H1 (cell line): ENCODE measurements around the gene CASP4. TPM values are rescaled to one million over a fixed set of nuclear protein-coding genes. Genes with fewer than 3 reads are reported as not detected.
A peak's percentile ranks its signal among the peaks of the same experiment; 100 is the strongest.

Source experiments
- CTCF ChIA-PET: fragments of 300-600 bp; sonication (Branson Sonifier 250); formaldehyde crosslinking; loops from one replicate; lab custom pipeline; 2021; ENCODE audit not compliant: partially characterized antibody; lab: Charles Lee
- POLR2A ChIA-PET: fragments of 300-600 bp; sonication (Branson Sonifier 250); formaldehyde crosslinking; loops from one replicate; lab custom pipeline; 2021; ENCODE audit warnings: inconsistent platforms; ENCODE audit not compliant: partially characterized antibody; lab: Charles Lee
- DNase-seq, 2 experiments: peaks; one replicate each; pipeline versions ENCODE4 v3.0.0 to v3.0.0-alpha.2; 2010 to 2022; ENCODE audit warnings: low spot score in 2 of 2, low read depth in 1 of 2, mixed read lengths in 1 of 2
- FAIRE-seq: peaks from 2 replicates; lab custom pipeline; 2011; peaks lifted over from hg19 to GRCh38; lab: Jason Lieb, UNC
- H2AFZ ChIP-seq: 2 replicates; pipeline ENCODE4 v1.8.1; 2012; ENCODE audit warnings: low read length, inconsistent platforms
- H2AK5ac ChIP-seq: 2 replicates; pipeline ENCODE4 v1.6.1; 2013; ENCODE audit warnings: low read depth, low read length
- H2BK120ac ChIP-seq: replicated peaks from 2 replicates; pipeline ENCODE3; 2013; ENCODE audit warnings: low read depth, low read length, inconsistent platforms
- H2BK12ac ChIP-seq: 2 replicates; pipeline ENCODE4 v1.6.1; 2013; ENCODE audit warnings: low read depth, low read length
- H2BK15ac ChIP-seq: 2 replicates; pipeline ENCODE4 v1.6.1; 2013; ENCODE audit warnings: low read length
- H2BK20ac ChIP-seq: 2 replicates; pipeline ENCODE4 v1.6.1; 2013; ENCODE audit warnings: low read length
- H2BK5ac ChIP-seq: 2 replicates; pipeline ENCODE4 v1.6.1; 2013; ENCODE audit warnings: low read depth, low read length
- H3K14ac ChIP-seq: 2 replicates; pipeline ENCODE4 v1.6.1; 2013; ENCODE audit warnings: inconsistent platforms; ENCODE audit not compliant: insufficient read length
- H3K18ac ChIP-seq: 2 replicates; pipeline ENCODE4 v1.6.1; 2013; ENCODE audit warnings: low read length; ENCODE audit errors: extremely low read depth
- H3K23ac ChIP-seq: 2 replicates; pipeline ENCODE4 v1.6.1; 2013; ENCODE audit warnings: inconsistent platforms; ENCODE audit not compliant: insufficient read length
- H3K23me2 ChIP-seq: 2 replicates; pipeline ENCODE4 v1.6.1; 2013; ENCODE audit warnings: low read depth, low read length
- H3K27ac ChIP-seq: 2 replicates; pipeline ENCODE4 v1.6.1; 2011; ENCODE audit warnings: low read depth, low read length, inconsistent platforms
- H3K27me3 ChIP-seq, 4 experiments: replicated peaks in 1 of 4; 1 replicate in 1 of 4; 2 replicates in 3 of 4; pipeline versions ENCODE4 v1.6.1 to v1.8.1; 2011 to 2013; ENCODE audit warnings: low read length in 3 of 4, mild to moderate bottlenecking in 3 of 4, inconsistent platforms in 2 of 4, mixed read lengths in 2 of 4, moderate library complexity in 1 of 4; ENCODE audit not compliant: control insufficient read depth in 3 of 4, insufficient read depth in 3 of 4; ENCODE audit errors: extremely low read depth in 1 of 4
- H3K36me3 ChIP-seq, 4 experiments: 2 replicates each; pipeline versions ENCODE4 v1.6.1 to v1.8.1; 2011 to 2013; ENCODE audit warnings: mild to moderate bottlenecking in 4 of 4, low read length in 3 of 4, moderate library complexity in 2 of 4, control low read depth in 1 of 4, inconsistent platforms in 1 of 4; ENCODE audit not compliant: insufficient read depth in 4 of 4, control insufficient read depth in 2 of 4
- H3K4ac ChIP-seq: replicated peaks from 2 replicates; pipeline ENCODE3; 2013; ENCODE audit warnings: low read length, low read depth, mixed read lengths, inconsistent platforms; ENCODE audit not compliant: insufficient read length
- H3K4me1 ChIP-seq, 4 experiments: replicated peaks in 1 of 4; 1 replicate in 1 of 4; 2 replicates in 3 of 4; pipeline versions ENCODE4 v1.6.1 to v1.8.1; 2011 to 2013; ENCODE audit warnings: low read length in 3 of 4, inconsistent platforms in 2 of 4, mixed read lengths in 1 of 4; ENCODE audit not compliant: insufficient read depth in 4 of 4, control insufficient read depth in 3 of 4
- H3K4me2 ChIP-seq, 2 experiments: 2 replicates each; pipeline versions ENCODE4 v1.6.1 to v1.8.1; 2011 to 2013; ENCODE audit warnings: low read depth in 2 of 2, low read length in 2 of 2, control low read depth in 1 of 2, inconsistent platforms in 1 of 2, mild to moderate bottlenecking in 1 of 2; ENCODE audit not compliant: insufficient read depth in 1 of 2
- H3K4me3 ChIP-seq, 4 experiments: fragments of 200-600, 300-600 bp in 1 of 4; sonication (generic), shearing (Covaris generic), sonication (Bioruptor Twin) in 1 of 4; 2 replicates each; pipeline versions ENCODE4 v1.5.1 to v1.8.1; 2011 to 2016; ENCODE audit warnings: low read length in 4 of 4, low read depth in 3 of 4, control low read depth in 2 of 4, inconsistent platforms in 2 of 4, mild to moderate bottlenecking in 2 of 4, mixed read lengths in 1 of 4, moderate library complexity in 1 of 4; ENCODE audit not compliant: insufficient read depth in 2 of 4; ENCODE audit errors: extremely low read depth in 1 of 4
- H3K56ac ChIP-seq: replicated peaks from 2 replicates; pipeline ENCODE3; 2013; ENCODE audit warnings: low read depth, mild to moderate bottlenecking, mixed read lengths, low read length, inconsistent platforms; ENCODE audit not compliant: insufficient read length
- H3K79me1 ChIP-seq: 2 replicates; pipeline ENCODE4 v1.6.1; 2013; ENCODE audit warnings: low read depth, low read length, control low read depth
- H3K79me2 ChIP-seq, 2 experiments: 2 replicates each; pipeline versions ENCODE4 v1.6.1 to v1.8.1; 2012 to 2013; ENCODE audit warnings: low read length in 2 of 2, mild to moderate bottlenecking in 2 of 2, inconsistent platforms in 1 of 2; ENCODE audit not compliant: insufficient read depth in 2 of 2, control insufficient read depth in 1 of 2
- H3K9ac ChIP-seq, 4 experiments: replicated peaks in 1 of 4; 1 replicate in 1 of 4; 2 replicates in 3 of 4; pipeline versions ENCODE4 v1.6.1 to v1.8.1; 2011 to 2013; ENCODE audit warnings: low read depth in 3 of 4, low read length in 3 of 4, control low read depth in 2 of 4, mild to moderate bottlenecking in 2 of 4, moderate library complexity in 2 of 4, inconsistent platforms in 1 of 4; ENCODE audit errors: extremely low read depth in 1 of 4
- H3K9me3 ChIP-seq, 2 experiments: 2 replicates each; pipeline versions ENCODE4 v1.6.1 to v1.8.1; 2012 to 2013; ENCODE audit warnings: mild to moderate bottlenecking in 2 of 2, moderate library complexity in 2 of 2, control low read depth in 1 of 2, inconsistent platforms in 1 of 2, low read depth in 1 of 2, low read length in 1 of 2, mixed read lengths in 1 of 2; ENCODE audit not compliant: insufficient read depth in 2 of 2
- H4K20me1 ChIP-seq, 2 experiments: replicated peaks in 1 of 2; 2 replicates each; pipeline versions ENCODE3 to v1.8.1; 2011 to 2013; ENCODE audit warnings: inconsistent platforms in 2 of 2, low read length in 2 of 2, mild to moderate bottlenecking in 1 of 2; ENCODE audit not compliant: insufficient read depth in 2 of 2, control insufficient read depth in 1 of 2
- H4K5ac ChIP-seq: 2 replicates; pipeline ENCODE4 v1.6.1; 2013; ENCODE audit warnings: low read length, low read depth, mixed read lengths, inconsistent platforms; ENCODE audit not compliant: insufficient read length
- H4K8ac ChIP-seq: 2 replicates; pipeline ENCODE4 v1.8.0; 2013; ENCODE audit warnings: mild to moderate bottlenecking, moderate library complexity, low read length, inconsistent platforms; ENCODE audit not compliant: insufficient read depth; ENCODE audit errors: extremely low read depth
- H4K91ac ChIP-seq: replicated peaks from 2 replicates; pipeline ENCODE3; 2013; ENCODE audit warnings: low read length, mixed read lengths, inconsistent platforms; ENCODE audit not compliant: insufficient read length
- KDM1A ChIP-seq: fragments of 200-600, 300-600 bp; sonication (generic); IDR thresholded peaks from 2 replicates; pipeline ENCODE4 v1.7.1; 2016; ENCODE audit warnings: mild to moderate bottlenecking, low read length, borderline replicate concordance
- MAX ChIP-seq: IDR thresholded peaks from 2 replicates; pipeline ENCODE4 v1.6.1; 2012; ENCODE audit warnings: inconsistent platforms
- NANOG ChIP-seq: IDR thresholded peaks from 2 replicates; pipeline ENCODE4 v1.6.1; 2011; ENCODE audit warnings: low read length, low read depth, mild to moderate bottlenecking, inconsistent platforms; ENCODE audit not compliant: insufficient read depth, poor library complexity, severe bottlenecking
- PHF8 ChIP-seq: fragments of 200-600 bp; sonication (generic); conservative IDR thresholded peaks from 2 replicates; pipeline ENCODE4 v1.7.1; 2012; ENCODE audit warnings: low read depth, mild to moderate bottlenecking, inconsistent platforms, low read length, moderate library complexity
- RAD21 ChIP-seq, 2 experiments: IDR thresholded peaks in 1 of 2; conservative IDR thresholded peaks in 1 of 2; 2 replicates each; pipeline ENCODE4 v1.6.1; 2011; ENCODE audit warnings: low read depth in 2 of 2, low read length in 2 of 2, improper control_type of control experiment in 1 of 2, inconsistent platforms in 1 of 2, mild to moderate bottlenecking in 1 of 2, moderate library complexity in 1 of 2
- SIRT6 ChIP-seq: IDR thresholded peaks from one replicate; pipeline ENCODE4 v1.7.1; 2012; ENCODE audit warnings: low read length, inconsistent platforms
- SP2 ChIP-seq: IDR thresholded peaks from 2 replicates; pipeline ENCODE4 v1.6.1; 2012; ENCODE audit warnings: mild to moderate bottlenecking, low read length, inconsistent platforms
- SRF ChIP-seq: IDR thresholded peaks from 2 replicates; pipeline ENCODE4 v1.6.1; 2011; ENCODE audit warnings: mild to moderate bottlenecking, low read depth, low read length, moderate library complexity
- TAF1 ChIP-seq: IDR thresholded peaks from 2 replicates; pipeline ENCODE4 v1.6.1; 2011; ENCODE audit warnings: mild to moderate bottlenecking, low read depth, low read length
- TAF7 ChIP-seq: optimal IDR thresholded peaks from 2 replicates; pipeline ENCODE3; 2011; ENCODE audit warnings: low read depth, mild to moderate bottlenecking, inconsistent platforms, low read length, moderate library complexity, borderline replicate concordance
- TBP ChIP-seq: IDR thresholded peaks from 2 replicates; pipeline ENCODE4 v1.6.1; 2011; ENCODE audit warnings: low read depth, low read length, improper control_type of control experiment
- polyA plus RNA-seq, 7 experiments: library from polyadenylated mRNA; depleted of rRNA in 3 of 7; stranded (reverse) in 5 of 7; unstranded in 2 of 7; fragments of >200 nt in 5 of 7; fragments of 200-250 nt in 2 of 7; gene quantifications; 1 replicate in 5 of 7; 2 replicates in 1 of 7; 4 replicates in 1 of 7; pipeline versions ENCODE4 v1.2.1 to v1.2.3, GENCODE V29; 2011 to 2013; ENCODE audit warnings: missing spikeins in 2 of 7, mixed read lengths in 2 of 7
- total RNA-seq: library from RNA; stranded (reverse); fragmentation: NEBNext Ultra II Directional; extraction: Animal tissue kit (Norgen Biotek cat#: 25700); gene quantifications from 2 replicates; pipeline ENCODE4 v1.2.1, GENCODE V29; 2021

The CASP4 gene
- total and polyA plus RNA-seq, 2 of the 8 experiments (the other 6 are each of a cell fraction or from before 2014, with no cell fraction given) = 0.09 TPM; not detected in 1

GRCh38 chr11:104899226-104899625 lies 69.1 kb downstream of the CASP4 start:
- no peak overlapping the region for H2AK5ac ChIP-seq
- H3K9ac ChIP-seq = no peak overlapping the region
- ChIA-PET CTCF (no interaction called here), POLR2A (no interaction called here)
- no peak overlapping the region for H4K5ac ChIP-seq
- FAIRE-seq (peak; percentile 28), DNase-seq (no peak)
- no peak overlapping the region for H3K4me3 ChIP-seq
- no peak overlapping the region for H2BK5ac ChIP-seq
- H3K79me1 ChIP-seq = no peaks in the 10 kb centered on the region
- H3K18ac ChIP-seq = no peak overlapping the region
- no peak overlapping the region for H2AFZ ChIP-seq
- no peak overlapping the region for H3K56ac ChIP-seq
- no peaks in the 10 kb centered on the region for H3K79me2 ChIP-seq
- no peak overlapping the region for H3K4me2 ChIP-seq
- H3K9me3 ChIP-seq = no peaks in the 10 kb centered on the region
- H2BK15ac ChIP-seq = no peak overlapping the region
- H3K23ac ChIP-seq = no peak overlapping the region
- H4K91ac ChIP-seq = no peak overlapping the region
- no peak overlapping the region for H3K27ac ChIP-seq
- H3K14ac ChIP-seq = no peak overlapping the region
- H3K4me1 ChIP-seq = peaks cover 0 to 5% (median 4%) of the 10 kb centered on the region in 4 experiments; a peak in 4 of 7 replicates
- H2BK20ac ChIP-seq = no peak overlapping the region
- H3K36me3 ChIP-seq = no peaks in the 10 kb centered on the region
- H3K27me3 ChIP-seq = peaks cover 0 to 1% (median 0%) of the 10 kb centered on the region in 4 experiments; a peak in 1 of 7 replicates
- no peaks in the 10 kb centered on the region for H4K20me1 ChIP-seq
- H3K23me2 ChIP-seq = no peaks in the 10 kb centered on the region
- no peak overlapping the region for H3K4ac ChIP-seq
- H2BK12ac ChIP-seq = no peak overlapping the region
- TF ChIP-seq PHF8 = no peak
- TF ChIP-seq SIRT6 = no peak
- no peak for TF ChIP-seq MAX
- no peak for TF ChIP-seq TAF7
- no peak for TF ChIP-seq SRF
- TF ChIP-seq TAF1 = no peak
- no peak for TF ChIP-seq NANOG
- no peak for TF ChIP-seq RAD21 (IDR thresholded peaks at IDR 0.05 in 1 of 2, conservative IDR thresholded peaks at IDR 0.05 in 1 of 2; ENCODE audit: low read depth in 2 of 2, low read length in 2 of 2)
- no peak for TF ChIP-seq TBP
- TF ChIP-seq SP2 = no peak
- TF ChIP-seq KDM1A = no peak
- H4K8ac ChIP-seq = no peak overlapping the region
- no peak overlapping the region for H2BK120ac ChIP-seq
